Articular chondrocyte of knee joint (primary cell): ENCODE results near the gene SAP130. TPM values are rescaled to one million over a fixed set of nuclear protein-coding genes. Genes with fewer than 3 reads are reported as not detected.

Experiments
- small RNA-seq: library from RNA; depleted of rRNA; stranded (forward); fragments of <200 nt; gene quantifications from one replicate; pipeline ENCODE3, GENCODE V24; 2012
- total RNA-seq: library from RNA; depleted of rRNA; stranded (reverse); fragments of >200 nt; gene quantifications from 2 replicates; pipeline ENCODE4 v1.2.3, GENCODE V29; 2012

Gene SAP130
- total RNA-seq, result 8.6 and 8.8 TPM in 2 replicates

DNA sequence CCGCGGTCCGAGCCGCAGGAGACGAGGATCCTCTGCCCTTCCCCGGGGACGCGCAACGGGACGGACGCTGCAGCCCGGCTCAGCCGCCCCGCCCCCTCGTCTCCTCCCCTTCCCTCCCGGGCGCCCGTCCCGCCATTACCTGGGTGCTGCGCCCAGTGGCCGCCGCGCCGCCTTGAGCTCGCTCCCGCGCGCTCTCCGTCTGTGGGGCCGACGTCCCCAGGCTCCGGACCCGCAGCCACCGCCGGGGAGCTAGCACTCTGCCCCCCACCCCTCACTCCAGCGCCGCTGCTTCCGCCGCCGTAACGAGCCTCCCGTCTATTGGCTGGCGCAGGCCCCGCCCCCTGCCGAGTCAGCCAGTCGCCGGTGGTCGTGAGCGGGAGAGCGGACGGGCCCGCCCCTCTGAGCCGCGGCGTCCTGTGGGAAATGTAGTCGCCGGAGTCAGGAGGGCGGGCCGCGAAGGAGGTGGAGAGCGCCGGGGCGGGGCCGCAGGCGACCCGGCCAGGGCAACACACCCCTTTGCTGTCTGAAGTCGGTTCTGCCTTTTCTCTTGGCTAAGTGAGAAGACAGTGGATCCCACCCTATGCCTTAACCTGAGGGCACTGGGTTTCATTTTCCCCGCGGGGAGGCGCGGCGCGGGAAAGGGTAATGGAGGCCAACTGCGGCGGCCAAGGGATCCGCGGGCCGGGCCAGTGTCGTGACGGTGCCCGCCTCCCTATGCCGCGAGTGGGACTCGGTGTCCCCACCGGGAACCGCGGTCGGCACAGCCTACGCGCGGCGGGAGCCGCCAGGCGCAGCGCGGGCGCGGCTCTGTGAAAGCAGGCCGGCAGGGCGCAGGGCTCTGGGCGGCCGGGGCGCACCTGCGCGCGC lies at the start of gene SAP130:
TSS of gene SAP130 (minus strand) at position 259 of the 867 bp plus-strand sequence. CDS start 1,767 bp downstream, outside the sequence.

Small RNA genes within 50 kb of the gene (small RNA-seq; reads per million reads assigned to genes)
- gene AC012306.1, result not detected
- not detected for gene AC108059.3
- gene RF00019, result not detected

Other genes with a start within 250 kb of the SAP130 start
- gene WDR33, start 216.9 kb downstream of the SAP130 start, total RNA-seq, result 37.6 and 39.2 TPM in 2 replicates
- 17.5 and 20.2 TPM in 2 replicates for gene POLR2D, start 169.9 kb downstream of the SAP130 start, total RNA-seq
- gene AMMECR1L, start 142.1 kb downstream of the SAP130 start, total RNA-seq, result 11.8 and 14.5 TPM in 2 replicates
- gene UGGT1, start 63.1 kb upstream of the SAP130 start, total RNA-seq, result 90.8 and 113 TPM in 2 replicates